K562 (cell line): ENCODE data around the gene CHSY1. TPM values are rescaled to one million over a fixed set of nuclear protein-coding genes. Genes with fewer than 3 reads are reported as not detected.

Experiments
- ATAC-seq: fragments of 200-7000 bp; cut with Tn5 transposase; 3 replicates; pipeline ENCODE4 v1.9.1; 2020; ENCODE audit warnings: moderate library complexity
- BruUV-seq: library from RNA; stranded (reverse); fragments of 400-500 nt; replicated peaks from 2 replicates; lab custom pipeline; 2021; lab: Mats Ljungman, UMichigan
- CTCF ChIA-PET: fragments of 300-600 bp; formaldehyde crosslinking; extraction: SDS; loops from one replicate; lab custom pipeline; 2021; ENCODE audit warnings: low intra/inter-chr PET ratio; lab: Yijun Ruan, JAX
- POLR2A ChIA-PET: fragments of 300-600, 350-650 bp; sonication (Branson Sonifier 250); formaldehyde crosslinking; extraction: SDS; loops from one replicate; lab custom pipeline; 2021; ENCODE audit warnings: antibody characterized with exemption, inconsistent platforms; lab: Yijun Ruan, JAX
- DNase-seq, 4 experiments: peaks; one replicate each; pipeline versions ENCODE4 v3.0.0 to v3.0.0-alpha.2; 2011 to 2018; ENCODE audit warnings: low spot score in 3 of 4, mixed read lengths in 3 of 4; ENCODE audit errors: extremely low read depth in 1 of 4
- FAIRE-seq: peaks from 2 replicates; lab custom pipeline; 2011; peaks lifted over from hg19 to GRCh38; lab: Jason Lieb, UNC
- H2AFZ ChIP-seq: 2 replicates; pipeline ENCODE4 v1.6.0; 2011; ENCODE audit warnings: low read depth, low read length, control low read depth, inconsistent platforms
- H3K27ac ChIP-seq: fragments of 200-600 bp; 3 replicates; pipeline ENCODE4 v1.8.0; 2011; ENCODE audit warnings: low read depth, mild to moderate bottlenecking, control low read depth, inconsistent platforms, low read length, moderate library complexity, mixed read lengths; ENCODE audit errors: extremely low read depth
- H3K27me3 ChIP-seq, 2 experiments: fragments of 300-600 bp in 1 of 2; 2 replicates in 1 of 2; 3 replicates in 1 of 2; pipeline versions ENCODE4 v1.6.0 to v1.8.0; 2011; ENCODE audit warnings: inconsistent platforms in 2 of 2, low read length in 2 of 2, mild to moderate bottlenecking in 1 of 2, mixed read lengths in 1 of 2, moderate library complexity in 1 of 2; ENCODE audit not compliant: control insufficient read depth in 2 of 2, insufficient read depth in 2 of 2
- H3K36me3 ChIP-seq: fragments of 300-600 bp; 3 replicates; pipeline ENCODE4 v1.8.0; 2011; ENCODE audit warnings: mild to moderate bottlenecking, low read length, inconsistent platforms; ENCODE audit not compliant: control insufficient read depth, insufficient read depth
- H3K4me1 ChIP-seq, 2 experiments: fragments of 200-600 bp in 1 of 2; replicated peaks in 1 of 2; 2 replicates in 1 of 2; 3 replicates in 1 of 2; pipeline versions ENCODE4 v1.5.1 to v1.8.0; 2011; ENCODE audit warnings: inconsistent platforms in 2 of 2, low read length in 2 of 2, mild to moderate bottlenecking in 1 of 2, mixed read lengths in 1 of 2, moderate library complexity in 1 of 2; ENCODE audit not compliant: control insufficient read depth in 2 of 2, insufficient read depth in 2 of 2
- H3K4me2 ChIP-seq: 2 replicates; pipeline ENCODE4 v1.6.1; 2011; ENCODE audit warnings: low read length, control low read depth, inconsistent platforms, mixed read lengths; ENCODE audit not compliant: insufficient read depth
- H3K4me3 ChIP-seq: fragments of 200-600 bp; sonication (generic), shearing (Covaris generic); 2 replicates; pipeline ENCODE4 v1.5.1; 2016; ENCODE audit warnings: control low read depth, inconsistent platforms
- H3K79me2 ChIP-seq: fragments of 200-600 bp; 3 replicates; pipeline ENCODE4 v1.8.0; 2011; ENCODE audit warnings: low read length, inconsistent platforms; ENCODE audit not compliant: control insufficient read depth, insufficient read depth
- H3K9ac ChIP-seq, 2 experiments: 2 replicates each; pipeline versions ENCODE4 v1.6.0 to v1.6.1; 2011; ENCODE audit warnings: low read depth in 2 of 2, low read length in 2 of 2, control low read depth in 1 of 2, inconsistent platforms in 1 of 2, mild to moderate bottlenecking in 1 of 2, mixed read lengths in 1 of 2; ENCODE audit not compliant: insufficient read depth in 1 of 2
- H3K9me1 ChIP-seq: one replicate; pipeline ENCODE4 v1.6.0; 2011; ENCODE audit warnings: inconsistent platforms, mild to moderate bottlenecking, low read length, moderate library complexity; ENCODE audit not compliant: control insufficient read depth, insufficient read depth
- H3K9me3 ChIP-seq: replicated peaks from 2 replicates; pipeline ENCODE4 v1.5.1; 2011; ENCODE audit warnings: low read depth, low read length, inconsistent platforms; ENCODE audit not compliant: control insufficient read depth, insufficient read depth
- H4K20me1 ChIP-seq: replicated peaks from 2 replicates; pipeline ENCODE4 v1.6.1; 2011; ENCODE audit warnings: low read length, inconsistent platforms, mixed read lengths; ENCODE audit not compliant: control insufficient read depth, insufficient read depth
- ADNP ChIP-seq: fragments of 200-800 bp; sonication (Bioruptor generic); IDR thresholded peaks from 2 replicates; pipeline ENCODE4 v1.6.1; 2016; ENCODE audit warnings: missing genetic modification characterization, missing compliant biosample characterization
- DACH1 ChIP-seq: fragments of 450-650 bp; IDR thresholded peaks from 2 replicates; pipeline ENCODE4 v1.6.1; 2018; ENCODE audit not compliant: partially characterized antibody
- FUS ChIP-seq: fragments of 200-400 bp; formaldehyde crosslinking; optimal IDR thresholded peaks from 2 replicates; pipeline ENCODE3; 2017; ENCODE audit warnings: low read depth, low read length
- SMAD2 ChIP-seq: fragments of 150-350 bp; IDR thresholded peaks from 2 replicates; pipeline ENCODE4 v1.6.1; 2014; ENCODE audit warnings: low read depth, mild to moderate bottlenecking, low read length
- ZC3H11A ChIP-seq: IDR thresholded peaks from 2 replicates; pipeline ENCODE4 v1.6.1; 2012; ENCODE audit warnings: low read depth, low read length, improper control_type of control experiment
- WGBS: fragments of 100-300 bp; shearing (Covaris generic); methylation state at CpG from one replicate; pipeline ENCODE4 v1.1.6; 2016; ENCODE audit warnings: low coverage, mixed read lengths; ENCODE audit not compliant: insufficient coverage; ENCODE audit errors: missing lambda C conversion rate; 5-methylcytosine and 5-hydroxymethylcytosine counted together
- in situ Hi-C: fragments of 300-500 bp; cut with MboI; formaldehyde crosslinking; loops from 4 replicates; pipeline ENCODE4 v1.15.0; 2018; ENCODE audit warnings: inconsistent platforms, mixed read lengths
- intact Hi-C: fragments of 100-400 bp; cut with micrococcal nuclease; formaldehyde crosslinking; loops from 2 replicates; pipeline ENCODE4 v1.14.2; 2022
- polyA plus RNA-seq, 8 experiments: library from polyadenylated mRNA; depleted of rRNA in 4 of 8; stranded (reverse) in 5 of 8; unstranded in 3 of 8; fragments of >200 nt; fragmentation: Nextera tagmentation in 2 of 8; fragmentation: Illumina TruSeq in 1 of 8; extraction: Ambion mirVana in 2 of 8; extraction: Trizol in 1 of 8; gene quantifications; 2 replicates each; pipeline versions ENCODE4 v1.2.1 to v1.2.3, GENCODE V29; 2011 to 2014; ENCODE audit warnings: inconsistent platforms in 1 of 8, missing spikeins in 1 of 8
- total RNA-seq, 7 experiments: library from RNA; depleted of rRNA in 6 of 7; stranded (reverse); fragments of >200 nt in 6 of 7; fragmentation: Illumina TruSeq in 2 of 7; extraction: Trizol in 2 of 7; gene quantifications; 2 replicates each; pipeline versions ENCODE4 v1.2.1 to v1.2.3, GENCODE V29; 2011 to 2021; ENCODE audit warnings: low replicate concordance in 1 of 7
- TF ChIP-seq, protein P1 (sequence below): sonication (generic); formaldehyde crosslinking; IDR thresholded peaks from 2 replicates; pipeline ENCODE4 v1.8.0; 2023; ENCODE audit warnings: missing genetic modification reagents, mild to moderate bottlenecking, borderline replicate concordance

Gene CHSY1
- total and polyA plus RNA-seq, 9 of the 15 experiments (the other 6 are each of a cell fraction or from before 2014, with no cell fraction given), result 7.0 to 16.4 (median 13.4) TPM

DNA sequence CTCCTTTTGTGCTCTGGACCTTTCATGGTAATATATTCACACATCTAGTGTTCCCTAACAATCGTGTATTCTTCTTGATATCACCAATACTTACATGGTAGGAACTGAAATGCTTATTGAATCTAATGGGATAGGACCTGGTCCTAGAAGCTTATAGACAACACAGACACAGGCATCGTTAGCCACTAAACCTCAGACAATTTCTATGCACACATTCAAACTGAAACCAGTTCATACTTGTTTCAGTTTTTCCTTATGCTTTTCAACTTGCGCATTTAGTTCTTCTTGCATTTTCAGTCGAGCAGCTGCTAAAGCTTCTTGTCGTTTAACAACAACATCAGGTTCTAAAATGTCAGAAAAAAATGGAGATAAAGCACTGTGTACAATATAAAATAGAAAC, 23.2 kb upstream of the CHSY1 start:
- FAIRE-seq (no peak), ATAC-seq (no peak), DNase-seq (no peak)
- no peaks in the 10 kb centered on the region for H3K27me3 ChIP-seq
- peaks cover 19% of the 10 kb centered on the region for H3K79me2 ChIP-seq
- WGBS, result 93% methylated on average over 5 of the region's 5 CpGs
- no peak overlapping the region for H3K4me2 ChIP-seq
- ChIA-PET CTCF (no interaction called here), POLR2A (no interaction called here)
- no peak overlapping the region for H3K4me3 ChIP-seq
- H3K36me3 ChIP-seq, result peaks cover 63% of the 10 kb centered on the region
- H3K9me1 ChIP-seq, result no peaks in the 10 kb centered on the region
- no peak overlapping the region for H3K9ac ChIP-seq
- H2AFZ ChIP-seq, result no peak overlapping the region
- TF ChIP-seq, protein P1, sequence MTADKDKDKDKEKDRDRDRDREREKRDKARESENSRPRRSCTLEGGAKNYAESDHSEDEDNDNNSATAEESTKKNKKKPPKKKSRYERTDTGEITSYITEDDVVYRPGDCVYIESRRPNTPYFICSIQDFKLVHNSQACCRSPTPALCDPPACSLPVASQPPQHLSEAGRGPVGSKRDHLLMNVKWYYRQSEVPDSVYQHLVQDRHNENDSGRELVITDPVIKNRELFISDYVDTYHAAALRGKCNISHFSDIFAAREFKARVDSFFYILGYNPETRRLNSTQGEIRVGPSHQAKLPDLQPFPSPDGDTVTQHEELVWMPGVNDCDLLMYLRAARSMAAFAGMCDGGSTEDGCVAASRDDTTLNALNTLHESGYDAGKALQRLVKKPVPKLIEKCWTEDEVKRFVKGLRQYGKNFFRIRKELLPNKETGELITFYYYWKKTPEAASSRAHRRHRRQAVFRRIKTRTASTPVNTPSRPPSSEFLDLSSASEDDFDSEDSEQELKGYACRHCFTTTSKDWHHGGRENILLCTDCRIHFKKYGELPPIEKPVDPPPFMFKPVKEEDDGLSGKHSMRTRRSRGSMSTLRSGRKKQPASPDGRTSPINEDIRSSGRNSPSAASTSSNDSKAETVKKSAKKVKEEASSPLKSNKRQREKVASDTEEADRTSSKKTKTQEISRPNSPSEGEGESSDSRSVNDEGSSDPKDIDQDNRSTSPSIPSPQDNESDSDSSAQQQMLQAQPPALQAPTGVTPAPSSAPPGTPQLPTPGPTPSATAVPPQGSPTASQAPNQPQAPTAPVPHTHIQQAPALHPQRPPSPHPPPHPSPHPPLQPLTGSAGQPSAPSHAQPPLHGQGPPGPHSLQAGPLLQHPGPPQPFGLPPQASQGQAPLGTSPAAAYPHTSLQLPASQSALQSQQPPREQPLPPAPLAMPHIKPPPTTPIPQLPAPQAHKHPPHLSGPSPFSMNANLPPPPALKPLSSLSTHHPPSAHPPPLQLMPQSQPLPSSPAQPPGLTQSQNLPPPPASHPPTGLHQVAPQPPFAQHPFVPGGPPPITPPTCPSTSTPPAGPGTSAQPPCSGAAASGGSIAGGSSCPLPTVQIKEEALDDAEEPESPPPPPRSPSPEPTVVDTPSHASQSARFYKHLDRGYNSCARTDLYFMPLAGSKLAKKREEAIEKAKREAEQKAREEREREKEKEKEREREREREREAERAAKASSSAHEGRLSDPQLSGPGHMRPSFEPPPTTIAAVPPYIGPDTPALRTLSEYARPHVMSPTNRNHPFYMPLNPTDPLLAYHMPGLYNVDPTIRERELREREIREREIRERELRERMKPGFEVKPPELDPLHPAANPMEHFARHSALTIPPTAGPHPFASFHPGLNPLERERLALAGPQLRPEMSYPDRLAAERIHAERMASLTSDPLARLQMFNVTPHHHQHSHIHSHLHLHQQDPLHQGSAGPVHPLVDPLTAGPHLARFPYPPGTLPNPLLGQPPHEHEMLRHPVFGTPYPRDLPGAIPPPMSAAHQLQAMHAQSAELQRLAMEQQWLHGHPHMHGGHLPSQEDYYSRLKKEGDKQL (CRISPR knock-in tag), result no peak
- TF ChIP-seq ADNP (tag), result no peak
- TF ChIP-seq FUS, result no peak
- TF ChIP-seq SMAD2, result no peak
- no peak for TF ChIP-seq ZC3H11A
- TF ChIP-seq DACH1, result no peak
- intact Hi-C loops, result loop anchor here (5.0 kb wide), 1 partner anchor 258 kb away; no protein-coding TSS in a partner anchor
- H3K27ac ChIP-seq, result no peak overlapping the region
- peaks cover 6 to 10% of the 10 kb centered on the region in 2 experiments; a peak in 4 of 5 replicates for H3K4me1 ChIP-seq
- BruUV-seq, result TSS peak; percentile 24
- H4K20me1 ChIP-seq, result peaks cover 11% of the 10 kb centered on the region; the same call in 1 of the 2 replicates
- in situ Hi-C loops, result no loop called here
- H3K9me3 ChIP-seq, result no peaks in the 10 kb centered on the region
